Thyroid gland (tissue), 4 donors: ENCODE results near the gene SLC30A1.

ENCODE experiments used
- POLR2A ChIP-seq, 2 donors: fragments of 450-650 bp; IDR thresholded peaks; one replicate each; pipeline ENCODE4 v1.6.1; 2017; ENCODE audit warnings: antibody characterized with exemption in 2 of 2, mild to moderate bottlenecking in 2 of 2, moderate library complexity in 1 of 2
- TF ChIP-seq, protein P1 (sequence below), 6 experiments: fragments of 200-600 bp in 3 of 6; fragments of 450-650 bp in 3 of 6; sonication (generic) in 3 of 6; IDR thresholded peaks; one replicate each; pipeline ENCODE4 v1.5.1; 2016 to 2019; ENCODE audit warnings: antibody characterized with exemption in 6 of 6, mild to moderate bottlenecking in 2 of 6, inconsistent platforms in 1 of 6, moderate library complexity in 1 of 6

DNA sequence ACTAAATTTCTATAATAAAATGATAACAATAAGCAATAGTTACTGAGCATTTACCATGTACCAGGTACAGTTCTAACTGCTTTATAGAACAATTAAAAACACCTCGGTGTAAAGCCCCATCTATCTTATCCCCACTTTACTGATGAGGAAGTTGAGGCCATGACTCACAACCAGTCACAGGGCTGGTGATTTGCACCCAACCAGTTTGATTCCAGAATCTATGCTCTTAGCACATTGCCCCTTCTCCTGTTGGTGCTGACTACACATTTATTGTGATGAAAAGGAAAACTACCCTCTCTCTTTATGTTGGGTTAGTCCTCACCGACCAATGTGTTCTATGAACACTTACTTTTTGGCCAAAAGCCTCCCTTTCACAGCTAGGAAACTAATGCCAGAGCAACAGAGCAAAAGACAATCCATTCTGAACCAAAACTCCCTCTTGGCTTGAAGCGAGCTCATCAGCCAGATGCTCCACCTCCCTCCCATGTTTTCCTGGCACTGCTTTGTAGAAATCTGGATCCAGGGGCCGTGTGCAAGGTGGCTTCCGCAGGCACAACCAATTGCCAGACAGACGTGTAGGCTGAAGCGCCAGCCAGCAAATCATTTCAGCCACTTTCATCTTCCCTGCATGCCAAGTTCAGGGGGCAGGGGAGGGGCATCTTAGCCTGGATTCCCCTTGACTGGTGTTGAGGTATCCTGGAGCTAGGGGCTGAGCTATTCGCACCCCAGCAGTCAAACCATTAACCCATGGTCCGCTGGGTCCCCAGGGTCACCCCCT is 32.0 kb upstream of the SLC30A1 start:
- TF ChIP-seq, protein P1, sequence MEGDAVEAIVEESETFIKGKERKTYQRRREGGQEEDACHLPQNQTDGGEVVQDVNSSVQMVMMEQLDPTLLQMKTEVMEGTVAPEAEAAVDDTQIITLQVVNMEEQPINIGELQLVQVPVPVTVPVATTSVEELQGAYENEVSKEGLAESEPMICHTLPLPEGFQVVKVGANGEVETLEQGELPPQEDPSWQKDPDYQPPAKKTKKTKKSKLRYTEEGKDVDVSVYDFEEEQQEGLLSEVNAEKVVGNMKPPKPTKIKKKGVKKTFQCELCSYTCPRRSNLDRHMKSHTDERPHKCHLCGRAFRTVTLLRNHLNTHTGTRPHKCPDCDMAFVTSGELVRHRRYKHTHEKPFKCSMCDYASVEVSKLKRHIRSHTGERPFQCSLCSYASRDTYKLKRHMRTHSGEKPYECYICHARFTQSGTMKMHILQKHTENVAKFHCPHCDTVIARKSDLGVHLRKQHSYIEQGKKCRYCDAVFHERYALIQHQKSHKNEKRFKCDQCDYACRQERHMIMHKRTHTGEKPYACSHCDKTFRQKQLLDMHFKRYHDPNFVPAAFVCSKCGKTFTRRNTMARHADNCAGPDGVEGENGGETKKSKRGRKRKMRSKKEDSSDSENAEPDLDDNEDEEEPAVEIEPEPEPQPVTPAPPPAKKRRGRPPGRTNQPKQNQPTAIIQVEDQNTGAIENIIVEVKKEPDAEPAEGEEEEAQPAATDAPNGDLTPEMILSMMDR (IDR thresholded peaks at IDR 0.05): no peak
- TF ChIP-seq POLR2A (IDR thresholded peaks at IDR 0.05): peak in 1 of 2 donors; percentile 16
